ENCODE data around the gene BDP1. TPM values are rescaled to one million over a fixed set of nuclear protein-coding genes. Genes with fewer than 3 reads are reported as not detected.
"Not testable (repeated sequence)": the region's sequence is repeated elsewhere in the genome, so short reads cannot be mapped to it uniquely, and the experiment has no call there.

BDP1 gene
- total and polyA plus RNA-seq, 2 donors = 11.3 to 77.4 TPM

DNA sequence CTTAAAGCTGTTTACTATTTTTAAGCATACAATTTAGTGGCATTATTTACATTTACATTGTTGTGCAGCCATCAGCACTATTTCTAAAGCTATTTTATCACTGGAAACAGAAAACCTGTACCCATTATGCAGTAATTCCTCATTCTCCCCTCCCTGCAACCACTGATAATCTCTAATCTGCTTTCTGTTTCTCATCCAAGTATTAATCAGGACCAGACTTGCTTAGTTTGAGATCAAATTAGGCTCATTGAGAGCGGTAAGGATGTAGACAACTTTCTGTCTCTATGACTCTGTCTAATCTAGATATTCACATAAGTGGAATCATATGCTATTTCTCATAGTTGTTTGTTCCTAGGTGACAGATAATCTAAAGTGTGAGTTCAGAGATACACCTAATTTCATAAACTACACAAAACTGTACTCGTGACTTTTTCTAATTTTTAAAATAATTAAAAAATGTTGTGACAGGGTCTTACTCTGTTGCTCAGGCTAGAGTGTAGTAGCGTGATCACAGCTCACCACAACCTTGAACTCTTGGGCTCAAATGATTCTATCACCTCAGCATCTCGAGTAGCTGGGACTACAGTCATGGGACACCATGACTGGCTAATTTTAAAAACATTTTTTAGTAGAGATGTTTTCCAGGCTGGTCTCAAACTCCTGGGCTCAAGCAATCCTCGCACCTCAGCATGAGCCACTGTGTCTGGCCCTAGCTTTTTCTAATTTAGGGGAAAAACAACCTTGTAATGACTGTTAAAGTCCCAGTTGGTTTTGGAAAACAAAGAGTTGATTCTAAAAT, 37.6 kb downstream of the BDP1 start:
- WGBS = 90% methylated on average over 5 of the region's 5 CpGs
- no peak overlapping the region for H3K4me3 ChIP-seq (ENCODE audit: low read depth, low read length)
- no peak for DNase-seq (ENCODE audit: extremely low spot score)
- H3K4me1 ChIP-seq (ENCODE audit: insufficient read depth) = no peaks in the 10 kb centered on the region
- H3K36me3 ChIP-seq (ENCODE audit: insufficient read depth) = peaks cover 7% of the 10 kb centered on the region
- H3K27ac ChIP-seq (ENCODE audit: low read depth) = no peak overlapping the region

DNA sequence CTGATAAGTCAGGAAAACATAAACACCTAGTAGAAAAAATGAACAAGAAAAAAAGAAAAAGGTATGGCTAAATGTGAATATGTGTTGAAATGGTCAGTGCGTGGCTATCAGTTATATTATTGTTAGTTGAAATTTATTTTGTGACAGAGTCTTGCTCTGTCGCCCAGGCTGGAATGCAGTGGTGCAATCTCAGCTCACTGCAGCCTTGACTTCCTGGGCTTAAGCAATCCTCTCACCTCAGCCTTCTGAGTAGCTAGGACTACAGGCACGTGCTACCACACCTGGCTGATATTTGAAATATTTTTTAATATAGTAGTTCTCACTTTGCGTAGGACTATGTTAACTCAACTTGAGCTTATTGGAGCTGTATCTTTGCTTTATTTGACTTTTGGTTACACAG, 38.8 kb downstream of the BDP1 start:
- not testable (repeated sequence) for H3K4me1 ChIP-seq (ENCODE audit: insufficient read depth); H3K4me3 ChIP-seq (ENCODE audit: low read depth, low read length); H3K36me3 ChIP-seq (ENCODE audit: insufficient read depth); DNase-seq (ENCODE audit: extremely low spot score); H3K27ac ChIP-seq (ENCODE audit: low read depth)
- 89% methylated on average over 4 of the region's 4 CpGs for WGBS

DNA sequence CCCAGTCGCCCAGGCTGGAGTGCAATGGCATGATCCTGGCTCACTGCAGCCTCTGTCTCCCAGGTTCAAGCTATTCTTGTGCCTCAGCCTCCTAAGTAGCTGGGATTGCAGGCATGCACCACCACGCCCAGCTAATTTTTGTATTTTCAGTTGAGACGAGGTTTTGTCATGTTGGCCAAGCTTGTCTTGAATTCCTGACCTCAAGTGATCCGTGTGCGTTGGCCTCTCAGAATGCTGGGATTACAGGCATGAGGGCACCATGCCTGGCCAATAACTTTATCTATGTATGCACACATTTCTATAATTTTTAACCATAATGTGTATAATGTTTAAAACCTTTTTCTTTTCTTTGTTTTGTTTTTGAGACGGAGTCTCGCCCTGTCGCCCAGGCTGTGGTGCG, 43.3 kb downstream of the BDP1 start:
- WGBS = 95% methylated on average over 9 of the region's 9 CpGs
- H3K27ac ChIP-seq (ENCODE audit: low read depth); H3K36me3 ChIP-seq (ENCODE audit: insufficient read depth); DNase-seq (ENCODE audit: extremely low spot score); H3K4me1 ChIP-seq (ENCODE audit: insufficient read depth); H3K4me3 ChIP-seq (ENCODE audit: low read depth, low read length): not testable (repeated sequence)

DNA sequence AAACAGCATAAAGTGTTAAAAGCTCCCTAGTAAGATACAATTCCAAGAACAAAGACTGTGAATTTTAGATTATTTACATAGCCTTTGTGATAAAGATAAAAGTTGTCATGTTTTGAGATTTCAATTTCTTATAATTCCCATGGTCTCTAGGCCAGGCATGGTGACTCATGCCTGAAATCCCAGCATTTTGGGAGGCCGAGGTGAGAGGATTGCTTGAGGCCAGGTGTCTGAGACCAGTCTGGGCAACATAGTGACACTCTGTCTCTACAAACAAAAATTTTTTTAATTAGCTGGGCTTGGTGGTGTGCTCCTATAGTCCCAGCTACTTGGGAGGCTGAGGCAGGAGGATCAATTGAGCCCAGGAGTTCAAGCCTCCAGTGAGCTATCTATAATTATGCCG, 48.1 kb downstream of the BDP1 start:
- WGBS = 93% methylated on average over 2 of the region's 2 CpGs
- DNase-seq (ENCODE audit: extremely low spot score) = no peak
- H3K36me3 ChIP-seq (ENCODE audit: insufficient read depth) = peaks cover 6% of the 10 kb centered on the region
- no peak overlapping the region for H3K4me3 ChIP-seq (ENCODE audit: low read depth, low read length)
- H3K4me1 ChIP-seq (ENCODE audit: insufficient read depth) = no peaks in the 10 kb centered on the region
- H3K27ac ChIP-seq (ENCODE audit: low read depth) = no peak overlapping the region

DNA sequence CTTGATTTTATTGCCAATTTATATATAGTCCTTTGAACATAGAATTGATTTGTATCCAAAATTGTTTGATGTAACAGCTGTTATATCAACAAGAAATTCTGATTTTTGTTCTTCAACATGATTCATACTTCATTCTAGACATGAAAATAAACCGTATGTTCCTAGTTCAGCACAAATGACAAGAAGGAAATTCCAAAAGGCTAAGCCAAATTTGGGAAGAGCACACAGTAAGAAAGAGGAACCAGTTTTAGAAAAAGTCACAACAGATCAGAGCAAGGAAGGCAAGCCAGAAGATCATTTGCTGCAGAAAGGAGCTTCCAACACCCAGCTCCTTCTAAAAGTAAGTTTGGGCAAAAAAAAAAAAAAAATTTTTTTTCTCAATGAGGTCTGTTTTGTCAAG, 66.7 kb downstream of the BDP1 start:
- 75% methylated on average over 1 of the region's 1 CpG for WGBS
- Histone ChIP-seq H3K4me3 (ENCODE audit: low read depth, low read length) (no peak overlapping the region), H3K4me1 (ENCODE audit: insufficient read depth) (no peaks in the 10 kb centered on the region), H3K36me3 (ENCODE audit: insufficient read depth) (peaks cover 3% of the 10 kb centered on the region), H3K27ac (ENCODE audit: low read depth) (no peak overlapping the region)
- no peak for DNase-seq (ENCODE audit: extremely low spot score)

DNA sequence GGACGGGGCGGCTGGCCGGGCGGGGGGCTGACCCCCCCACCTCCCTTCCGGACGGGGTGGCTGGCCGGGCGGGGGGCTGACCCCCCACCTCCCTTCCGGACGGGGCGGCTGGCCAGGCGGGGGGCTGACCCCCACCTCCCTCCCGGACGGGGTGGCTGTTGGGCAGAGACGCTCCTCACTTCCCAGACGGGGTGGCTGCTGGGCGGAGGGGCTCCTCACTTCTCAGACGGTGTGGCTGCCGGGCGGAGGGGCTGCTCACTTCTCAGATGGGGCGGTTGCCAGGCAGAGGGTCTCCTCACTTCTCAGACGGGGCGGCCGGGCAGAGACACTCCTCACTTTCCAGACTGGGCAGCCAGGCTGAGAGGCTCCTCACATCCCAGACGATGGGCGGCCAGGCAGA, 70.2 kb downstream of the BDP1 start:
- not testable (repeated sequence) for H3K36me3 ChIP-seq (ENCODE audit: insufficient read depth); H3K4me1 ChIP-seq (ENCODE audit: insufficient read depth); H3K4me3 ChIP-seq (ENCODE audit: low read depth, low read length); DNase-seq (ENCODE audit: extremely low spot score); H3K27ac ChIP-seq (ENCODE audit: low read depth)
- WGBS = 95% methylated on average over 24 of the region's 26 CpGs

DNA sequence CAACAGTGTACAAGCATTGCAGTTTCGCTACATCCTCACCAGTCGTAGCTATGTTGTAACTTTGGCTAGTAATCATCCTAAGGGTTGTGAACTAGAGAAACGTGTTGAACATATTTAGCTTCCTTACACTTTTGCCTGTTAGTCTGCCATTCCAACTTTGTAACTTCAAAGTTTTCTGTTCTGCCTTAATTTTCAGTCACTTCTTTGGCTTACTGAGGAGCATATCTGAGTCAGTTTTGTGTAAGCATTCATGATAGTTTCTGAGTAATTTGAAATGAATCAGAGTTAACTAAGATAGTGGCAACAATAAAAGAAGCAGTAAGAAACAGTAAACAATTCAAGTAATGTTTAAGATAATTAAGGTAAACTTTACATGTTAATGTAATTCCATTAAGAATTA, 72.8 kb downstream of the BDP1 start:
- Histone ChIP-seq H3K4me1 (ENCODE audit: insufficient read depth) (no peaks in the 10 kb centered on the region), H3K4me3 (ENCODE audit: low read depth, low read length) (no peak overlapping the region), H3K36me3 (ENCODE audit: insufficient read depth) (peaks cover 3% of the 10 kb centered on the region), H3K27ac (ENCODE audit: low read depth) (no peak overlapping the region)
- no peak for DNase-seq (ENCODE audit: extremely low spot score)
- WGBS = 80% methylated on average over 3 of the region's 3 CpGs

DNA sequence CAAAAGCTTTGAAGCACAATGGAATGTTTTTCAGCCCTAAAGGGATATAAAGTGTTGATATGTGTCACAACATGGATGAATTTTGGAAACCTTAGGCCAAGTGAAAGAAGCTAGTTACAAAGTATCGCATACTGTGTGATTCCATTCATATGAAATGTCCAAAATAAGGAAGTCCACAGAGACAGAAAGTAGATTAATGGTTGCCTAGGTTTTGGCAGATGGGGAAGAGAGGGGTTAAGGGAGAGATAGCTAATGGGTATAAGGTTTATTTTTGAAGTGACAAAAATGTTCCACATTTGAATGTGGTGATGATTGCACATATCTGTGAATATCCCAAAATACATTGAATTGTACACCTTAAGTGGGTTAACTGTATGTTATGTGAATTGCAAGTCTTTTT, 74.2 kb downstream of the BDP1 start:
- no peaks in the 10 kb centered on the region for H3K4me1 ChIP-seq (ENCODE audit: insufficient read depth)
- WGBS = 90% methylated on average over 1 of the region's 1 CpG

DNA sequence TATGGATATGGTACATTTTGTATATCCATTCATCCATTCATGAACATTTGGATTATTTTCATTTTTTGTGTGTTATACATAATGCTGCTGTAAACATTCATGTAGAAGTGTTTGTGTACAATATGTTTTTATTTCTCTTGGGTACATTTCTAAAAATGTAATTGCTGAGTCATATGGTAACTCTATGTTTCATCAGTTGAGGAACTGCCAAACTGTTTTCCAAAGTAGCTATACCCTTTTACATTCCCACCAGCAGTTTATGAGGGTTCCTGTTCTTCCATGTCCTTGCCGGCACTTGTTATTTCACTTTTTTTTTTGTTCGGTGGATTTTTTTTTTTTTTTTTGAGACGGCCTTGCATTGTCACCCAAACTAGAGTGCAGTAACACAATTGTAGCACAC, 77.7 kb downstream of the BDP1 start:
- H3K4me3 ChIP-seq (ENCODE audit: low read depth, low read length) = no peak overlapping the region
- H3K27ac ChIP-seq (ENCODE audit: low read depth) = peak overlapping the region; percentile 5
- WGBS = 87% methylated on average over 3 of the region's 3 CpGs
- no peak for DNase-seq (ENCODE audit: extremely low spot score)
- no peaks in the 10 kb centered on the region for H3K36me3 ChIP-seq (ENCODE audit: insufficient read depth)
- H3K4me1 ChIP-seq (ENCODE audit: insufficient read depth) = no peaks in the 10 kb centered on the region

More for the DNA sequence above, 74.2 kb downstream of the BDP1 start:
- H3K36me3 ChIP-seq (ENCODE audit: insufficient read depth) = no peaks in the 10 kb centered on the region
- H3K4me3 ChIP-seq (ENCODE audit: low read depth, low read length) = no peak overlapping the region
- H3K27ac ChIP-seq (ENCODE audit: low read depth) = no peak overlapping the region
- no peak for DNase-seq (ENCODE audit: extremely low spot score)

DNA sequence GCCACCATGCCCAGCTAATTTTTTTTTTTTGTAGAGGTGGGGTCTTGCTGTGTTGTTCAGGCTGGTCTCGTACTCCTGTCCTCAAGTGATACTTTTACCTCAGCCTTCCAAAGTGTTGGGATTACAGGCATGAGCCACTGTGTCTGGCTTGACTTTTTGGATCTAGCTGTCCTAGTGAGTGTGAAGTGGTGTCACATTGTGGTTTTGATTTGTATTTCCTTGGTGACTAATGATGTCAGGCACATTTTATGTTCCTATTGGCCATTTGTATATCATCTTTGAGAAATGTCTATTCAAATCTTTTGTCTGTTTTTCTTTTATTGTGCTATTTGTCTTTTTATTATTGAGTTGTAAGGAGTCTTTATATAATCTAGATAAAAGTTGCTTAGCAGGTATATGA, 78.2 kb downstream of the BDP1 start:
- WGBS = 100% methylated on average over 1 of the region's 1 CpG
- no peak overlapping the region for H3K27ac ChIP-seq (ENCODE audit: low read depth)
- H3K36me3 ChIP-seq (ENCODE audit: insufficient read depth) = no peaks in the 10 kb centered on the region
- no peaks in the 10 kb centered on the region for H3K4me1 ChIP-seq (ENCODE audit: insufficient read depth)
- no peak for DNase-seq (ENCODE audit: extremely low spot score)
- no peak overlapping the region for H3K4me3 ChIP-seq (ENCODE audit: low read depth, low read length)

DNA sequence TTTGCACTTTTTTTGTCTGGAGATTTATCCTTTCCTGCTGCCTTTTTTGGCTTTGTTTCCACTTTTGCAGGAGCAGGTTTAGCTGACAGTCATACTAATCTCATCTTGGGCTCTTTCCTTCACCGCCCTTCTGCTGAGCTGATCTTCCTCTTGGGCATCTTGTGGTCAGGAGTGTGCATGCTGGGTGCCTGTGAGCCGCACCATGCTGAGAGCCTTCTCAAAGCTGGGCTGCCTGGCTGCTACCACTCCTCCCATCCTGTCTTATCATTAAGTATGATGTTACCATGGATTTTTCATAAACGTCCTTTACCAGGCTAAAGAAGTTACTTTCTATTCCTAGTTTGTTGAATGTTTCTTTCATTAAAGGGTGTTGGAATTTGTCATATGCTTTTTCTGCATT, 82.2 kb downstream of the BDP1 start:
- Histone ChIP-seq H3K4me3 (ENCODE audit: low read depth, low read length) (no peak overlapping the region), H3K4me1 (ENCODE audit: insufficient read depth) (no peaks in the 10 kb centered on the region), H3K36me3 (ENCODE audit: insufficient read depth) (peaks cover 3% of the 10 kb centered on the region), H3K27ac (ENCODE audit: low read depth) (no peak overlapping the region)
- DNase-seq (ENCODE audit: extremely low spot score) = no peak
- WGBS = 69% methylated on average over 3 of the region's 3 CpGs

DNA sequence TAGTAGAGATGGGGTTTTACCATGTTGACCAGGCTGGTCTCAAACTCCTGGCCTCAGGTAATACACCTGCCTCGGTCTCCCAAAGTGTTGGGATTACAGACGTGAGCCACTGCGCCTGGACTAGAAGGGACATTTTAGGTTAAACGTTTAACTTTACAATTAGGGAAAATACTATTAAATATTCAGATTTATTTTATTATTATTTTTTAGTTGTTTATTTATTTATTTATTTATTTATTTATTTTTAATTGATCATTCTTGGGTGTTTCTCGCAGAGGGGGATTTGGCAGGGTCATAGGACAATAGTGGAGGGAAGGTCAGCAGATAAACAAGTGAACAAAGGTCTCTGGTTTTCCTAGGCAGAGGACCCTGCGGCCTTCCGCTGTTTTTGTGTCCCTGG, 95.4 kb downstream of the BDP1 start:
- not testable (repeated sequence) for H3K27ac ChIP-seq (ENCODE audit: low read depth); H3K36me3 ChIP-seq (ENCODE audit: insufficient read depth); H3K4me3 ChIP-seq (ENCODE audit: low read depth, low read length); H3K4me1 ChIP-seq (ENCODE audit: insufficient read depth); DNase-seq (ENCODE audit: extremely low spot score)
- 98% methylated on average over 7 of the region's 7 CpGs for WGBS

DNA sequence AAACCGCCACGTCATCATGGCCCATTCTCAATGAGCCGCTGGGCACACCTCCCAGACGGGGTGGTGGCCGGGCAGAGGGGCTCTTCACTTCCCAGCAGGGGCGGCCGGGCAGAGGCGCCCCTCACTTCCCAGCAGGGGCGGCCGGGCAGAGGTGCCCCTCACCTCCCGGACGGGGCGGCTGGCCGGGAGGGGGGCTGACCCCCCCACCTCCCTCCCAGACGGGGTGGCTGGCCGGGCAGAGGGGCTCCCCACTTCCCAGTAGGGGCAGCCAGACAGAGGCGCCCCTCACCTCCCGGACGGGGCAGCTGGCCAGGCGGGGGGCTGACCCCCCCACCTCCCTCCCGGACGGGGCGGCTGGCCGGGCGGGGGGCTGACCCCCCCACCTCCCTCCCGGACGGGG, 96.1 kb downstream of the BDP1 start:
- H3K4me3 ChIP-seq (ENCODE audit: low read depth, low read length); H3K36me3 ChIP-seq (ENCODE audit: insufficient read depth); DNase-seq (ENCODE audit: extremely low spot score); H3K27ac ChIP-seq (ENCODE audit: low read depth); H3K4me1 ChIP-seq (ENCODE audit: insufficient read depth): not testable (repeated sequence)
- WGBS = 98% methylated on average over 22 of the region's 27 CpGs

DNA sequence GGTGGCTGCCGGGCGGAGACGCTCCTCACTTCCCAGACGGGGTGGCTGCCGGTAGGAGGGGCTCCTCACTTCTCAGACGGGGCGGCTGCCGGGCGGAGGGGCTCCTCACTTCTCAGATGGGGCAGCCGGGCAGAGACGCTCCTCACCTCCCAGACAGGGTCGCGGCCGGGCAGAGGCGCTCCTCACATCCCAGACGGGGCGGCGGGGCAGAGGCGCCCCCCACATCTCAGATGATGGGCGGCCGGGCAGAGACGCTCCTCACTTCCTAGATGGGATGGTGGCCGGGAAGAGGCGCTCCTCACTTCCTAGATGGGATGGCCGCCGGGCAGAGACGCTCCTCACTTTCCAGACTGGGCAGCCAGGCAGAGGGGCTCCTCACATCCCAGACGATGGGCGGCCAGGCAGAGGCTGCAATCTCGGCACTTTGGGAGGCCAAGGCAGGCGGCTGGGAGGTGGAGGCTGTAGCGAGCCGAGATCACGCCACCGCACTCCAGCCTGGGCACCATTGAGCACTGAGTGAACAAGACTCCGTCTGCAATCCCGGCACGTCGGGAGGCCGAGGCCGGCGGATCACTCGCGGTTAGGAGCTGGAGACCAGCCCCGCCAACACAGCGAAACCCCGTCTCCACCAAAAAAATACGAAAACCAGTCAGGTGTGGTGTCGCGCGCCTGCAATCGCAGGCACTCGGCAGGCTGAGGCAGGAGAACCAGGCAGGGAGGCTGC, 96.7 kb downstream of the BDP1 start:
- DNase-seq (ENCODE audit: extremely low spot score); H3K4me3 ChIP-seq (ENCODE audit: low read depth, low read length); H3K36me3 ChIP-seq (ENCODE audit: insufficient read depth); H3K4me1 ChIP-seq (ENCODE audit: insufficient read depth); H3K27ac ChIP-seq (ENCODE audit: low read depth): not testable (repeated sequence)
- 95% methylated on average over 50 of the region's 53 CpGs for WGBS
